GM13977 (cell line): Measurements from ENCODE around the gene COPS9.

Source experiments
- DNase-seq: peaks from one replicate; pipeline ENCODE4 v3.0.0; 2012; ENCODE audit warnings: low spot score
- in situ Hi-C: fragments of 300-500 bp; cut with MboI; formaldehyde crosslinking; loops from one replicate; pipeline ENCODE4 v1.12.0; 2022; ENCODE audit warnings: low sequenced_read_pairs, low pct_unique_long_range_greater_than_20kb, mixed read lengths, inconsistent platforms; ENCODE audit not compliant: unreplicated experiment
- TF ChIP-seq, protein P1 (sequence below): IDR thresholded peaks from 2 replicates; pipeline ENCODE4 v1.5.1; 2012; ENCODE audit warnings: mild to moderate bottlenecking, control low read depth; ENCODE audit not compliant: insufficient read depth; ENCODE audit errors: extremely low read depth, missing control alignments

COPS9 gene

DNA sequence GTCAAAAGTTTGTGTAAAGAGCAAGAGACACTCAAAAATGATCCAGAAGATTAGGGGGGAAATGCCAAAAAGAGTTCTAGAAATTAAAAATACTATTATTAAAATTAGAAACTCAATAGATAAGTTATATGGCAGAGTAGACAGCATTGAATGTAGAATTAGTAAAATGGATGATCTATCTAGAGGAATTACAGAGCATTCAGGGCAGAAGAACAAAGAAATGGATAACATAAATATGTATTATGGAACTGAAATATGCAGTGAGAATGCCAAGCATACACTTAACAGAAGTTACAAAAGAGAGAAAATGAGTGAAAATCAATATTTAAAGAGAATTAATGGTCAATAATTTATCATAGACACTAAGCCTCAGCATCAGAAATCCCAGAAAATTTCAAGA is 49.5 kb downstream of the COPS9 start:
- in situ Hi-C loops: no loop called here
- no peak for DNase-seq
- TF ChIP-seq, protein P1, sequence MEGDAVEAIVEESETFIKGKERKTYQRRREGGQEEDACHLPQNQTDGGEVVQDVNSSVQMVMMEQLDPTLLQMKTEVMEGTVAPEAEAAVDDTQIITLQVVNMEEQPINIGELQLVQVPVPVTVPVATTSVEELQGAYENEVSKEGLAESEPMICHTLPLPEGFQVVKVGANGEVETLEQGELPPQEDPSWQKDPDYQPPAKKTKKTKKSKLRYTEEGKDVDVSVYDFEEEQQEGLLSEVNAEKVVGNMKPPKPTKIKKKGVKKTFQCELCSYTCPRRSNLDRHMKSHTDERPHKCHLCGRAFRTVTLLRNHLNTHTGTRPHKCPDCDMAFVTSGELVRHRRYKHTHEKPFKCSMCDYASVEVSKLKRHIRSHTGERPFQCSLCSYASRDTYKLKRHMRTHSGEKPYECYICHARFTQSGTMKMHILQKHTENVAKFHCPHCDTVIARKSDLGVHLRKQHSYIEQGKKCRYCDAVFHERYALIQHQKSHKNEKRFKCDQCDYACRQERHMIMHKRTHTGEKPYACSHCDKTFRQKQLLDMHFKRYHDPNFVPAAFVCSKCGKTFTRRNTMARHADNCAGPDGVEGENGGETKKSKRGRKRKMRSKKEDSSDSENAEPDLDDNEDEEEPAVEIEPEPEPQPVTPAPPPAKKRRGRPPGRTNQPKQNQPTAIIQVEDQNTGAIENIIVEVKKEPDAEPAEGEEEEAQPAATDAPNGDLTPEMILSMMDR: no peak
